Measurements from ENCODE around the gene ATP8A2. TPM values are rescaled to one million over a fixed set of nuclear protein-coding genes. Genes with fewer than 3 reads are reported as not detected.
A peak's percentile ranks its signal among the peaks of the same experiment; 100 is the strongest.

The ATP8A2 gene
- total RNA-seq, 2 experiments from 2014 or later: not detected

GRCh38 chr13:25899952-25900351 lies 528.2 kb downstream of the ATP8A2 start:
- no peak overlapping the region for H3K4me3 ChIP-seq (ENCODE audit: low read depth, low read length, poor library complexity, severe bottlenecking)
- peaks cover 5% of the 10 kb centered on the region for H3K4me1 ChIP-seq (ENCODE audit: insufficient read depth, low read length, poor library complexity, severe bottlenecking)
- no peak overlapping the region for H3K4me2 ChIP-seq (ENCODE audit: low read length)
- H3K27ac ChIP-seq (ENCODE audit: low read depth, low read length, poor library complexity, severe bottlenecking): no peak overlapping the region
- no peaks in the 10 kb centered on the region for H3K9me3 ChIP-seq (ENCODE audit: low read length)
- no peaks in the 10 kb centered on the region for H3K79me2 ChIP-seq (ENCODE audit: insufficient read depth, low read depth, low read length)
- H3K36me3 ChIP-seq (ENCODE audit: insufficient read depth, low read length): no peaks in the 10 kb centered on the region
- H4K20me1 ChIP-seq (ENCODE audit: insufficient read depth, low read length): no peaks in the 10 kb centered on the region
- intact Hi-C loops (cut with micrococcal nuclease; ENCODE audit: unreplicated experiment): no loop called here
- no peak for DNase-seq (ENCODE audit: low spot score)
- ChIA-PET POLR2A (interaction anchor here (0.7 kb wide), 1 partner anchor 18 kb away, joined by 3 read pairs; no protein-coding TSS in a partner anchor), CTCF (ENCODE audit: unreplicated experiment) (no interaction called here)
- no peaks in the 10 kb centered on the region for H3K9me2 ChIP-seq (ENCODE audit: insufficient read depth, low read length)
- no TSS peak for BruUV-seq (replicated peaks)
- no peak overlapping the region for H2AFZ ChIP-seq (ENCODE audit: low read length)
- TF ChIP-seq EZH2phosphoT487 (IDR thresholded peaks at IDR 0.05; ENCODE audit: borderline replicate concordance, low read depth, low read length) (no peak), CTCF (conservative IDR thresholded peaks at IDR 0.05; ENCODE audit: low read length) (no peak)

DNA sequence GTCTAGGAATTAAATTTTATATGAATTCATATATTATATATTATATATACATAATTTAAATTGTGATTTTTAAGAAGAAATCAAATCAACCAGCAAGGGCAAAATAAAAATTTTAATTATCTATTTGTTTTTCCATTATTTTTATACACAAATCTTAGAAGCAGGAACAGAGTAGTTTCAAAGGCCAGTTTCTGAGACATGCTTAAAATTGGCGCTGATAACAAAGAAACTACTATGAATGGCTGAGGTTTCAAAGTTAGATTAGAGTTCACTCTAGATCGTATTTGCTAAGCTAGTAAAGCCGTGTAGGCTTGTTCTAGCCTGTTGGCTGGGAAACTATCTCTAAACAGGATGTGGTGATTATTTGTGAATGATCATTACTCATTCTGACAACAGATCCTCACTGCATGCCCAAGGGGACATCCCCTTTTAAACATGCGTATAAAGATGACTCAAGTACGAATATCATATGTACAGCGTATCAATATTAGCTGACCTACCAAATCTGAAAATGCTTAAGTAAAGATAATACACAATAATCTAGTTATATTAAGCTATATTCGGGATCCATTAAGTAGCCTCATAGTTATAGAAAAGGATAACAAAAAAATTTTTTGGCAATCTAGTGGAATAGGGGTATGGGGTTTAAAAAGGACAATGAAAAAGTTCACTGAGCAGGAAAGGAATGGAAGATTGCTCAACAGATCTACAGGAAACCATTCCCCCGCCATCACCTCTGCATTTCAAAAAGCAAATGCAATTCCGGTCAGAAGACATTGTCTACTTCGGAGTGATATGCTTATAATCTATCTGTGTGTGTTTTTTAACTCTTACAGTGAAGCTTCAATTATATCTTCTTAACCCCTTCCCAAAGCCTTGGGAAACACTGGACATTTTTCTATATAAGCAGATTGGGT lies 529.9 kb downstream of the ATP8A2 start:
- no peaks in the 10 kb centered on the region for H3K36me3 ChIP-seq (ENCODE audit: insufficient read depth, low read length)
- intact Hi-C loops (cut with micrococcal nuclease; ENCODE audit: unreplicated experiment): no loop called here
- H3K4me2 ChIP-seq (ENCODE audit: low read length): no peak overlapping the region
- POLR2A ChIA-PET: interaction anchor here (1.2 kb wide), 1 partner anchor 12 kb away, joined by 3 read pairs; no protein-coding TSS in a partner anchor
- peaks cover 20% of the 10 kb centered on the region for H3K4me1 ChIP-seq (ENCODE audit: insufficient read depth, low read length, poor library complexity, severe bottlenecking)
- CTCF ChIA-PET (ENCODE audit: unreplicated experiment): no interaction called here
- no TSS peak for BruUV-seq (replicated peaks)
- H3K79me2 ChIP-seq (ENCODE audit: insufficient read depth, low read depth, low read length): no peaks in the 10 kb centered on the region
- no peaks in the 10 kb centered on the region for H3K9me2 ChIP-seq (ENCODE audit: insufficient read depth, low read length)
- no peak overlapping the region for H3K27ac ChIP-seq (ENCODE audit: low read depth, low read length, poor library complexity, severe bottlenecking)
- no peak overlapping the region for H2AFZ ChIP-seq (ENCODE audit: low read length)
- peak; percentile 11 for DNase-seq (ENCODE audit: low spot score)
- H3K9me3 ChIP-seq (ENCODE audit: low read length): no peaks in the 10 kb centered on the region
- no peak overlapping the region for H3K4me3 ChIP-seq (ENCODE audit: low read depth, low read length, poor library complexity, severe bottlenecking)
- TF ChIP-seq EZH2phosphoT487 (IDR thresholded peaks at IDR 0.05; ENCODE audit: borderline replicate concordance, low read depth, low read length) (no peak), CTCF (conservative IDR thresholded peaks at IDR 0.05; ENCODE audit: low read length) (no peak)
- no peaks in the 10 kb centered on the region for H4K20me1 ChIP-seq (ENCODE audit: insufficient read depth, low read length)

DNA sequence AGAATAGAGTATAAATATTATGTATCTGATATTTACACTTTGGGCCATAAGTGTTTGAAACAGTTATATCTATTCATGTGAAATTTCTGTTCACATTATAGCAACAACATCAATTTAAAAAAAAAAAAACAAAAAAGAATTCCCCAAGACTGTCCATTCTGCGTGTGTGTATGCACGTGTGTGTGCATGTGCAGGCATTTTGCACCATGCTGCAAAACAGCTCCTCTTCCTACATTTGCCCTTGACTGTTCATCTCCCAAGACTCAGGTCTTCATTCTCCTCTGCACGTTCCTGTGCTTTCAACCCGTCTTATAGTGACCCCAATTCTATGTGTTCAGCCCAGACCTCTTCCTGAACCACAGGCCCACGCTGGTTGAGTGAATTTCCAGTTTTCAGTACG lies 530.7 kb downstream of the ATP8A2 start:
- Histone ChIP-seq H3K36me3 (ENCODE audit: insufficient read depth, low read length) (no peaks in the 10 kb centered on the region), H3K4me1 (ENCODE audit: insufficient read depth, low read length, poor library complexity, severe bottlenecking) (peaks cover 21% of the 10 kb centered on the region), H3K9me2 (ENCODE audit: insufficient read depth, low read length) (no peaks in the 10 kb centered on the region), H3K9me3 (ENCODE audit: low read length) (no peaks in the 10 kb centered on the region), H4K20me1 (ENCODE audit: insufficient read depth, low read length) (no peaks in the 10 kb centered on the region), H3K4me3 (ENCODE audit: low read depth, low read length, poor library complexity, severe bottlenecking) (no peak overlapping the region), H3K79me2 (ENCODE audit: insufficient read depth, low read depth, low read length) (no peaks in the 10 kb centered on the region), H2AFZ (ENCODE audit: low read length) (0 out of 2 replicates have a peak overlapping the region, but pooled peaks have one; percentile 14), H3K4me2 (ENCODE audit: low read length) (no peak overlapping the region), H3K27ac (ENCODE audit: low read depth, low read length, poor library complexity, severe bottlenecking) (no peak overlapping the region)
- DNase-seq (ENCODE audit: low spot score): no peak
- BruUV-seq (replicated peaks): no TSS peak
- ChIA-PET POLR2A (no interaction called here), CTCF (ENCODE audit: unreplicated experiment) (no interaction called here)
- intact Hi-C loops (cut with micrococcal nuclease; ENCODE audit: unreplicated experiment): no loop called here
- TF ChIP-seq CTCF (conservative IDR thresholded peaks at IDR 0.05; ENCODE audit: low read length) (no peak), EZH2phosphoT487 (IDR thresholded peaks at IDR 0.05; ENCODE audit: borderline replicate concordance, low read depth, low read length) (no peak)

Measured in OCI-LY7 (cell line).